Measurements from ENCODE around the gene DGKE.

GRCh38 chr17:56842577-56842976 is 8.6 kb downstream of the DGKE start:
- no peak for TF ChIP-seq CTCF (IDR thresholded peaks at IDR 0.05)
- TF ChIP-seq ZFX (IDR thresholded peaks at IDR 0.05; ENCODE audit: borderline replicate concordance): no peak

All from 22Rv1 (cell line).